Glomerular visceral epithelial cell (primary cell): ENCODE results near the gene ING5.
A peak's percentile ranks its signal among the peaks of the same experiment; 100 is the strongest.
"Not testable (repeated sequence)": the region's sequence is repeated elsewhere in the genome, so short reads cannot be mapped to it uniquely, and the experiment has no call there.

Experiments
- DNase-seq: peaks from one replicate; pipeline ENCODE4 v3.0.0-alpha.2; 2016; ENCODE audit errors: extremely low spot score

The ING5 gene

GRCh38 chr2:241701399-241702154 is at the start of gene ING5:
Gene ING5, plus strand, starts transcription at chr2:241702039. Its CDS starts 27 bp downstream, at chr2:241702066.
- DNase-seq, result peak; percentile 97

- DNase-seq, result no peak
Measured at GRCh38 chr2:241652142-241652541, 49.7 kb upstream of the ING5 start.

- no peak for DNase-seq
Measured at GRCh38 chr2:241652722-241653121, 49.1 kb upstream of the ING5 start.

DNA sequence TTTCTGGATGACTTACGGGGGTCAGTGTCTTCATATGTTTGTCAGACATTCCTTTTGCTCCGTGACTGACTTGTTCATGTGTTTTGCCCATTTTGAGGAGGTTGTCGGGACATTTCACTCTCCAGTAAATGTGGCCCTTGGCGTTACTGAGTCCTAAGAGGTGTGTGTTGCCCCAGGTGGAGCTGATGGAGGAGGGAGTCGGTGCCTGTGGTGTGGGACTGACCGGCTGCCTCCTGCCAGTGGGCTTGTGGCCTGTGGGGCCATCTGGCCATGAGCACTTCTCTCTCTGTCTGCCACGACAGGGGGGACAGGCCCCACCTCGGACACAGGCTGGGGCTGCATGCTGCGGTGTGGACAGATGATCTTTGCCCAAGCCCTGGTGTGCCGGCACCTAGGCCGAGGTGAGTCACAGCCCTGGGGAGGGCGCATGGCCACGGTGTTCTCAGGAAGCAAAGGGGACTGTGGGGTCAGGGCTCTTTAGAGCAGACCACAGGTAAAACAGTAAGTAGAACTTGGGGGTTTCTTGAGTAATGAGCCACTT is 48.6 kb upstream of the ING5 start:
- no peak for DNase-seq

DNA sequence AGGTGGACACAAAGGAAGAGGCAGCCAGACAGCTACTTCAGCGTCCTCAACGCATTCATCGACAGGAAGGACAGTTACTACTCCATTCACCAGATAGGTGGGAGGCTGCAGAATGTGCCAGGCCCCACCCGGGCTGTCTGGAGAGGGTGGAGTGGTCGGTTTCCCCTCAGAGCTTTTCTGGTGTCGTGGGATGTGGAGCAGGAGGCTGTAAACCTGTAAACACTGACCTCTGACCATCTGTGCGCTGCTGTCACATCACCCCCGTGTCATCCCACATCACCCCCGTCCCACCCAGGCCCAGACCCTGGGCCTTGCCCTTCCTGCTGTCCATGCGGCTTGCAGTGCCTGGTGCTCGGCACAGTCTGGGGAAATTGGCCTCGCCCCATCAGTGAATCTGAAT is 47.3 kb upstream of the ING5 start:
- DNase-seq, result no peak

DNA sequence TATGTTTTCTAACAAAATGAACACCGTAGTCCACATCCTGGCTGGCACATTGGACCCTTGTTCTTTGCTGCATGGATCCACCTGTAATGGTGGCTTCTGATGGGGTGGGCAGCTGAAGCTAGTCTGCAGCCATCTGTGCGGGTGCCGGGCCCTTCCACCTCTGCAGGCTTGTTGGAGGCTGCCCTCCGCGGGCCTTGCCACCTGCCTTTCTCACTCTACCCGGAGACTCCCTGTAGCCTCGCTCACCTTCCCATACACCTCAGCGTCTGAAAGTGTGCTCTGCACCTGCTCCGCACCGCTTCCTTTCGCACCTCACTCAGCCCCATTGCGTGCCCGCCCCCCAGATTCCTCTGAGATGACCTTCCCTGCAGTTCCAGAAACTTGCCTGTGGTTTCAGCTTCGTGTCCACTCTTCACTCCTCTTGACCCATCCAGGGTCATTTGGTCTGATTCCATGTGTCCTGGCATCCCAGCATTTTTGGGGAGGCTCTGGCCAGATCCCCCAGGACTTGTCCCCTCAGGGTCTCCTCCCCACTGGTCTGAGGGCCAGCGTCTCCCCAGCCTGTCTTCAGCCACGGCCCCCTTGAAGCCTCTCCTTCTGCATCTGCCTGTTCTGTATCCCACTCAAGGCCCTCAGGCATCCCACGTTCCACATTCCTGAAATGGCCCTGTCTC is 46.2 kb upstream of the ING5 start:
- no peak for DNase-seq

GRCh38 chr2:241656190-241656741 is 45.6 kb upstream of the ING5 start:
- no peak for DNase-seq

GRCh38 chr2:241657786-241658254 is 44.0 kb upstream of the ING5 start:
- no peak for DNase-seq

DNA sequence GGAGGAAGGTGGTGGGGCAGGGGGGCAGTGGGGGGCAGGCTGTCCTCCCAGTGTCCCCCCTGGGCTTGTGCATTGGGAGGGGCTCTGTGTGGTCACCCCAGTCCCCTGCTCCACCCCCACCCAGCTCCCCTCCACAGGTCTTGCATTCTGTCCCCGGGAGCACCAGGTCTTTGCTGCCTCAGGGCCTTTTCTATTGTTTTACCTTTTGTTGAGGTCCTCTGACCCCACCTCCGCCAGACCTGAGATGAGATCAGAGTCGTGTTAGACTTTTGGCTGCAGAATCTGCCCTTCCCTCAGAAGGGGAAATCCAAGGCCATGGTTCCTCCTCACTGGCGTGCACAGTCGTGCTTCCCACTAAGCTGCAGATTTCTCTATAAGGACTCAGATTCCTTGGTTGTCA is 43.5 kb upstream of the ING5 start:
- no peak for DNase-seq

DNA sequence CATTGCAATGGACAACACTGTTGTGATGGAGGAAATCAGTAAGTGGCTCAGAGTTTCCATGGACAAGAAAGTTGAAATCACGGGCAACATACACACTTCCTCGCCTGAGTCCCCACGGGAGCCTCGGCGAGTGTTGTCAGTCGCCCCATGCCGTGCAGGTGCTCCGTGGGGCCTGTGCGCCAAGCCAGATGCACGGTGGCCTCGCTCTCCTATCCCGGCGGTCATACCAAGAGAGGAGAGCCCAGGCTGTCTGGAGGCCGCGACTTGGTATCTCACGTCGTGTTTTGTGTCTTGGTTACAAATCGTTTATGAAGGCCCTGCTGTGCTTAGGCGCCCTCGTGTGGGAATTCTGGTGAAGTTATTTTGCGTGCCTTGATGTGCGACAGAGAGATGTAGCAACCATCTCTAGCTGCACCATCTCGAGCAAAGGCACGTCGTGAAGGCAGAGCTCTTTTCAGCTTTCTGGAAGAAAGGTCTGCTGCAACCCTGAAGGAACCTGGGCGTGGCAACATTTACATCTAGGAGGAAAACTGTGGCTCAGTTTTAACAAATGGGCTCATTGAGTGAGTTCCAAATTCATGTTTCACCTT is 42.6 kb upstream of the ING5 start:
- peak; percentile 59 for DNase-seq

- no peak for DNase-seq
Measured at GRCh38 chr2:241660593-241661213, 41.1 kb upstream of the ING5 start.

DNA sequence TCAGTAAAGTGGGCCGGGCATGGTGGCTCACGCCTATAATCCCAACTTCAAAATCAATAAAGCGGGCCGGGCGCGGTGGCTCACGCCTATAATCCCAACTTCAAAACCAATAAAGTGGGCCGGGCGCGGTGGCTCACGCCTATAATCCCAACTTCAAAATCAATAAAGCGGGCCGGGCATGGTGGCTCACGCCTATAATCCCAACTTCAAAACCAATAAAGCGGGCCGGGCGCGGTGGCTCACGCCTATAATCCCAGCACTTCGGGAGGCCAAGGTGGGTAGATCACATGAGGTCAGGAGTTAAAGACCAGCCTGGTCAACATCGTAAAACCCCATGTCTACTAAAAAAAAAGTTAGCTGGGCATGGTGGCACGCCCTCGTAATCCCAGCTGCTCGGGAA is 39.1 kb upstream of the ING5 start:
- not testable (repeated sequence) for DNase-seq

DNA sequence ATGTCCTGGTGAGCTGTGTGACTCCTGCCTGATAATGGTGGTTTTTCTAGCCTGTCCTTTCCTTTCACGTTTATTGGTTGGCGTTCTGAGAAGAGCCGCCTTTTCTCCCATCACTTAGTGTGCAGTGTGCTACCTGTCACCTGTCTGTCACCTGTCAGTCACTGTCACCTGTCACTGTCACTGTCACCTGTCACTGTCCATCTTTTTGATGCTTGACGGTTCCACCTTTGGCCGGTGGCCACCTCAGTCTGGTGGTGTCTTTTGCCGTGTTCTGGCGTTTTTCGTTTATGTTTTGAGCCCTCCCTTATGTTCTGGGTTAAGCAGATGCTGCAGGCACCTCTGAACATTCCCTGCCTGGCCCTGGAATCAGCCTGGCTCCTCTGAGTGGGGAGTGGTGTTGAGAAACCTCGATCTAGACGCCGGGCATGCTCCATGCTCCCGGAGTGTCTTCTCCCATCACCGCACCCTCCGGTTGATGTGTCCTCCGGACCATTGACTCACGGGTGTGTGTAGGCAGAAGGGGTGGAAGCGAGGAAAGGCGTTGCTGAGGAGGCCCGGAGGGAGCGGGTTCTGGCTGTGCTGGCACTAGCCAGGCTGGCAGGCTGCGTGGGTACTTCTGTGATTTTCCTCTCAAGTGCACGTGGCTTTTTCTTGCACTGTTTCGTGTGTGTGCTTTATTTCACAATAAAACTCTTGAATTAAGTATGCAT is 36.0 kb upstream of the ING5 start:
- DNase-seq, result no peak

DNA sequence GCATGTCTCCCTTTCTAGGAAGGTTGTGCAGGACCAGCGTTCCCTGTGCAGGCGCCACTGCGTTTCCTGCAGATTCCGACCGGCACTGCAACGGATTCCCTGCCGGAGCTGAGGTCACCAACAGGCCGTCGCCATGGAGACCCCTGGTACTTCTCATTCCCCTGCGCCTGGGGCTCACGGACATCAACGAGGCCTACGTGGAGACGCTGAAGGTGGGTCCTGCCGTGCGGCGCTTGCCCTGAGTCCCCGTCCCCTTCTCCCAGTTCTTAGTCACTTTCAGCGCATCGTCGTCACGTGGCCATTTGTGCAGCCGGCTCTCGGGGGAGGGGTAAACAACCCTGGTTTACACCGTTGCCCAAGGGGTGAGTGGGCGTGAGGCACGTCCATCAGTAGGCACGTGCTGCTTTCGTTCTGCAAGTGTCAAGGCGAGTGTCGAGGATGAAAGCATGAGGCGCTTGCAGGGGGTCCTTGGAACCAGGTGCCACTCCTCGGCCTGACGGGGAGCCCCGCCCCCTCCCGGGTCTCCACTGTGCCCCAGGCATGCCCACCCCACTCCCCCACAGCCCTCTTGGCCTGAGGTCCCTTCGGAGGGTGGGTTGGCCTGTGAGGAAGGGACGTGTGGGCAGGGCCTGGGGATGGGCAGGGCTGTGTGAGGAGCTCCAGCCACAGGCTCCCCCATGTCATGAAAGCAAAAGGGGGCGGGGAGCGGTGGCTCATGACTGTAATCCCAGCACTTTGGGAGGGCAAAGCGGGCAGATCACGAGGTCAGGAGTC is 35.0 kb upstream of the ING5 start:
- DNase-seq, result no peak

- no peak for DNase-seq
Measured at GRCh38 chr2:241668354-241668753, 33.5 kb upstream of the ING5 start.

GRCh38 chr2:241668839-241669238 is 33.0 kb upstream of the ING5 start:
- DNase-seq, result no peak

DNA sequence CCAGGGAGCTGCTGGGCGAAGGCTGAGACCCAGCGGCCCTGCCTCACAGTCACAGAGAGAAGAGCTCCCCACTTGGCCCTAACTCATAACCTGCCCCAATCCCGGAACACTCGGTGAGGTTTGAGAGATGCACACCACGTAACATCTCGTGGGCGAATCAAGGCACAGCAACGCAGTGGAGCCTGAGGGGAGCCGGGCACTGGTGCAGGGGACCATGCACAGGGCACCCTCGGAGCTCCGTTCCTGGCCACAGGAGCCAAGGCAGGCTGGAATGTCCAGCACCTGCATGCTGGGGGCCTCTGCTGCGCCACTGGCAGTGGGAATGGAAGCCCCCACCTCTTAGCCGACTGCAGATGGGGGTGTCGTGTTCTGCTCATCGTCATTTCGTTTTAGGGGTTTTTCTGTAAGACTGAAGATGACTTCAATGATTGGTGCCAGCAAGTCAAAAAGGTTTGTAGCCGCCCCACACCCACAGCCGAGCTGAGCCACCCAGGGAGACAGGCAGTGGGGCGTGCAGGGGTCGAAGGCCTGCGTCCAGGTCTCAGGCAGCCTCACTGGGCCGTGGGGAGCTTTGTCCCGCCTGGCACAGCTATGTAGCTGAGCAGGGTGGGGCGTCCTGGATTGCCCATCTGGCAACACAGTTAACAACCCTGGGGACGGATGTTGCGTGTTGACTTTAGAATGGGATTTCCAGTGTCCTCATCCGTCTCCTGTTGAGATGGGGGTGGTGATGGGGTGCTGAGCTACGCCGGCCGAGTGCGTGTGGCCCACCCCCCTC is 31.3 kb upstream of the ING5 start:
- no peak for DNase-seq

DNA sequence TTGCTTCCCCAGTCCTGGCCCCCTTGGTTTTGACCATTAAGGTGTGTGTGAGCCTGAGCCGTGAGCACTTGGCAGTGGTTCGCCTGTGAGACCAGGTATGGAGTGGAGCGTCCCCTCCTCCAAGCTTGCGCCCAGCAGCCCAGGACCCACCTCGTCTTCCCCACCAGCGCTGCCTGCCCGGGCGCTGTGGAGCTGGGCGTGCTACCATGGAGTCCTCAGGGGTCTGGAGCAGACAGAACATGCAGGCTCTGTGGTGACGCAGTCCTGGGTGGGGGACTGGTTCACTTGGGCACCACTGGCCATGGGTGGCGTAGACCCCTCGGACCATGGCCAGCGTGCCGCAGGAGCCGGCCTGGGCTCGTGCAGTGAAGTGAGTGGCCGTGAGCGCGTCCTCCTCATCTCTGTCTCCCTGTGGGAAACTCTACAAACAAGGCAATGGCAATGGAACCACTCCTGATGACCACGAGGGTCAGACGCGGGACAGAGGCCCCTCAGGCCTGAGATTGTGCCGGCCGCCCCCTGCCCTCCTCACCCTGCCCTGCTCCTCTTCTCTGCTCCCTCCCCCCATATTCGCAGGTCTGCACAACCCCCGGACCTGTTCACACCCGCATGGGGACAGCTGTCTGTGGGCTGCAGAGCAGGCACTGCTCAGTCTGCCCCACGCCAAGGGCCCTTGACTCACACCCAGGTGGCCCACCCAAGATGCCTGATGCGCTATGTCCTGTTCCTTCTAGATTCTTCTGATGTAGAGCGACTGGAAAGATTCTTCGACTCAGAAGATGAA is 30.2 kb upstream of the ING5 start:
- no peak for DNase-seq
